B cell (primary cell): ENCODE results near the gene ZPBP2. TPM values are rescaled to one million over a fixed set of nuclear protein-coding genes. Genes with fewer than 3 reads are reported as not detected.

Source experiments
- ATAC-seq: fragments of 200-7000 bp; cut with Tn5 transposase; one replicate; pipeline ENCODE4 v1.10.0; 2021; ENCODE audit warnings: low read depth, mild to moderate bottlenecking, moderate number of reproducible peaks, moderate library complexity
- CTCF ChIA-PET: fragments of 350-600 bp; sonication (Branson Sonifier 250); formaldehyde crosslinking; loops from one replicate; lab custom pipeline; 2021; ENCODE audit warnings: antibody characterized with exemption, inconsistent platforms; lab: Charles Lee
- POLR2A ChIA-PET: fragments of 350-600 bp; sonication (Branson Sonifier 250); formaldehyde crosslinking; loops from one replicate; lab custom pipeline; 2021; ENCODE audit warnings: antibody characterized with exemption; lab: Charles Lee
- DNase-seq: peaks from one replicate; pipeline ENCODE4 v3.0.0; 2013
- H2AFZ ChIP-seq: 2 replicates; pipeline ENCODE4 v1.6.1; 2012; ENCODE audit warnings: mild to moderate bottlenecking, low read depth, low read length; ENCODE audit not compliant: insufficient read depth, poor library complexity, severe bottlenecking
- H3K27ac ChIP-seq, 2 donors: 1 replicate in 1 of 2; 2 replicates in 1 of 2; pipeline ENCODE4 v1.5.1; 2012 to 2013; ENCODE audit warnings: low read length in 2 of 2, mild to moderate bottlenecking in 2 of 2, moderate library complexity in 1 of 2
- H3K27me3 ChIP-seq, 4 experiments: fragments of 200-600 bp in 1 of 4; sonication (generic) in 1 of 4; replicated peaks in 1 of 4; 1 replicate in 2 of 4; 2 replicates in 2 of 4; pipeline versions ENCODE4 v1.6.1 to v1.7.0; 2013 to 2016; ENCODE audit warnings: low read length in 3 of 4, mild to moderate bottlenecking in 2 of 4, mixed read lengths in 1 of 4, moderate library complexity in 1 of 4; ENCODE audit not compliant: insufficient read depth in 4 of 4, control insufficient read depth in 3 of 4; ENCODE audit errors: control extremely low read depth in 1 of 4
- H3K36me3 ChIP-seq, 2 experiments: replicated peaks in 1 of 2; 1 replicate in 1 of 2; 2 replicates in 1 of 2; pipeline versions ENCODE4 v1.6.1 to v1.7.1; 2013; ENCODE audit warnings: low read length in 1 of 2; ENCODE audit not compliant: insufficient read depth in 2 of 2, control insufficient read depth in 1 of 2; ENCODE audit errors: control extremely low read depth in 1 of 2, extremely low read depth in 1 of 2
- H3K4me1 ChIP-seq, 2 donors: fragments of 200-600 bp in 1 of 2; sonication (generic) in 1 of 2; 1 replicate in 1 of 2; 2 replicates in 1 of 2; pipeline versions ENCODE4 v1.5.1 to v1.6.1; 2013 to 2017; ENCODE audit warnings: low read length in 2 of 2; ENCODE audit not compliant: control insufficient read depth in 2 of 2, insufficient read depth in 2 of 2
- H3K4me2 ChIP-seq: replicated peaks from 2 replicates; pipeline ENCODE3; 2012; ENCODE audit warnings: mild to moderate bottlenecking, low read depth, low read length; ENCODE audit not compliant: poor library complexity, severe bottlenecking
- H3K4me3 ChIP-seq, 5 experiments: fragments of 200-600 bp in 1 of 5; sonication (generic) in 1 of 5; 1 replicate in 3 of 5; 2 replicates in 2 of 5; pipeline versions ENCODE4 v1.5.1 to v1.7.0; 2011 to 2016; ENCODE audit warnings: low read length in 4 of 5, mild to moderate bottlenecking in 4 of 5, low read depth in 2 of 5, control low read depth in 1 of 5, moderate library complexity in 1 of 5; ENCODE audit not compliant: insufficient read depth in 1 of 5; ENCODE audit errors: control extremely low read depth in 1 of 5, extremely low read depth in 1 of 5
- H3K79me2 ChIP-seq: fragments of 200-600 bp; sonication (generic); one replicate; pipeline ENCODE4 v1.6.0; 2016; ENCODE audit warnings: low read length; ENCODE audit not compliant: control insufficient read depth, insufficient read depth
- H3K9ac ChIP-seq: fragments of 200-600 bp; sonication (generic); 2 replicates; pipeline ENCODE4 v1.6.1; 2017; ENCODE audit warnings: mild to moderate bottlenecking, low read length, moderate library complexity
- H3K9me3 ChIP-seq, 3 donors: one replicate each; pipeline versions ENCODE4 v1.6.1 to v1.7.1; 2013; ENCODE audit warnings: low read length in 2 of 3; ENCODE audit not compliant: control insufficient read depth in 2 of 3, insufficient read depth in 1 of 3; ENCODE audit errors: control extremely low read depth in 1 of 3
- H4K20me1 ChIP-seq: 2 replicates; pipeline ENCODE4 v1.6.0; 2012; ENCODE audit warnings: mild to moderate bottlenecking, low read length; ENCODE audit not compliant: insufficient read depth, control insufficient read depth, poor library complexity, severe bottlenecking
- H3K27ac Mint-ChIP-seq: one replicate; pipeline ENCODE4 v1.8.0; 2021; ENCODE audit warnings: mixed read lengths
- H3K27me3 Mint-ChIP-seq: one replicate; pipeline ENCODE4 v1.8.0; 2021; ENCODE audit warnings: mixed read lengths
- H3K4me1 Mint-ChIP-seq: one replicate; pipeline ENCODE4 v1.8.0; 2021; ENCODE audit warnings: mixed read lengths
- H3K4me3 Mint-ChIP-seq: one replicate; pipeline ENCODE4 v1.8.0; 2021; ENCODE audit warnings: mixed read lengths
- H3K9me3 Mint-ChIP-seq: one replicate; pipeline ENCODE4 v1.8.0; 2022; ENCODE audit warnings: mixed read lengths; ENCODE audit not compliant: insufficient read depth
- CTCF ChIP-seq: fragments of 200-600 bp; IDR thresholded peaks from one replicate; pipeline ENCODE4 v1.8.0; 2022; ENCODE audit warnings: antibody characterized with exemption, mild to moderate bottlenecking
- EZH2 ChIP-seq: IDR thresholded peaks from 2 replicates; pipeline ENCODE4 v1.6.1; 2012; ENCODE audit warnings: borderline replicate concordance, low read depth, mild to moderate bottlenecking, moderate library complexity, low read length; ENCODE audit not compliant: insufficient read depth, poor library complexity, severe bottlenecking
- WGBS: methylation state at CpG from one replicate; pipeline ENCODE4 v1.1.5; 2013; ENCODE audit warnings: missing lambda C conversion rate; ENCODE audit not compliant: insufficient coverage; 5-methylcytosine and 5-hydroxymethylcytosine counted together
- intact Hi-C: fragments of 100-400 bp; cut with micrococcal nuclease; formaldehyde crosslinking; loops from one replicate; pipeline ENCODE4 v1.10.0; 2022
- polyA plus RNA-seq: library from polyadenylated mRNA; depleted of rRNA; stranded (reverse); fragments of >200 nt; gene quantifications from 2 replicates; pipeline ENCODE4 v1.2.3, GENCODE V29; 2012
- total RNA-seq, 2 donors: library from RNA; stranded (reverse); fragments of 120-200 nt in 1 of 2; gene quantifications; 1 replicate in 1 of 2; 2 replicates in 1 of 2; pipeline versions ENCODE4 v1.2.3 to v1.2.4, GENCODE V29; 2013 to 2022

The ZPBP2 gene
- total and polyA plus RNA-seq, 2 donors (not counting 1 experiment from before 2014, with no cell fraction given): 1.6 to 1.7 TPM

GRCh38 chr17:39926135-39926587, 58.2 kb downstream of the ZPBP2 start:
- Histone ChIP-seq H3K9ac (peak overlapping the region; percentile 81), H3K36me3 (peaks cover 0 to 31% of the 10 kb centered on the region in 2 experiments), H4K20me1 (peaks cover 51% of the 10 kb centered on the region), H3K4me3 (peak overlapping the region; percentile 52 to 93 (median 79)), H3K27me3 (no peaks in the 10 kb centered on the region), H3K4me2 (peak overlapping the region; percentile 89), H3K4me1 (peaks cover 41 to 42% of the 10 kb centered on the region in 2 donors), H2AFZ (no peak overlapping the region), H3K27ac (peak overlapping the region in 1 of 2 donors; percentile 73), H3K9me3 (no peaks in the 10 kb centered on the region), H3K79me2 (peaks cover 59% of the 10 kb centered on the region)
- Mint-ChIP-seq H3K9me3 (no peaks in the 10 kb centered on the region), H3K27me3 (no peaks in the 10 kb centered on the region), H3K4me3 (peak overlapping the region; percentile 92), H3K27ac (peak overlapping the region; percentile 87), H3K4me1 (peaks cover 45% of the 10 kb centered on the region)
- no peak for ATAC-seq
- CTCF ChIA-PET: interaction anchor here (1.2 to 1.9 kb wide), 3 partner anchors 8 to 54 kb away, joined by 3 to 7 read pairs (median 5); partner anchors contain the start of gene GSDMB
- TF ChIP-seq EZH2: no peak
- no peak for TF ChIP-seq CTCF
- POLR2A ChIA-PET: no interaction called here
- intact Hi-C loops: loop anchor here (2.0 to 10.0 kb wide), 4 partner anchors 53 to 474 kb away; partner anchors contain the start of gene MED1
- 20% methylated on average over 3 of the region's 4 CpGs for WGBS
- no peak for DNase-seq

- peak overlapping the region; percentile 85 for H2AFZ ChIP-seq
- CTCF ChIA-PET: interaction anchor here (1.2 to 1.9 kb wide), 3 partner anchors 8 to 54 kb away, joined by 3 to 7 read pairs (median 5); partner anchors contain the start of gene GSDMB
Observed at GRCh38 chr17:39926588-39927100, 58.6 kb downstream of the ZPBP2 start.

More at GRCh38 chr17:39926588-39927100, 58.6 kb downstream of the ZPBP2 start:
- DNase-seq: peak; percentile 46
- Histone ChIP-seq H3K4me3 (peak overlapping the region; percentile 52 to 93 (median 79)), H3K36me3 (peaks cover 0 to 27% of the 10 kb centered on the region in 2 experiments), H3K9me3 (no peaks in the 10 kb centered on the region), H3K79me2 (peaks cover 59% of the 10 kb centered on the region), H4K20me1 (peaks cover 51% of the 10 kb centered on the region), H3K27ac (peak overlapping the region; percentile 46 to 73), H3K4me2 (peak overlapping the region; percentile 89), H3K4me1 (peaks cover 36 to 37% of the 10 kb centered on the region in 2 donors), H3K27me3 (no peaks in the 10 kb centered on the region), H3K9ac (peak overlapping the region; percentile 81)
- intact Hi-C loops: loop anchor here (1.0 to 10.0 kb wide), 8 partner anchors 27 to 474 kb away; partner anchors contain the start of genes MED1, MED24, MIEN1 and PSMD3
- H3K27me3 Mint-ChIP-seq: no peaks in the 10 kb centered on the region
- peak; percentile 18 for ATAC-seq
- no peak for TF ChIP-seq CTCF
- no peak for TF ChIP-seq EZH2
- H3K4me3 Mint-ChIP-seq: peak overlapping the region; percentile 92
- 3% methylated on average over 15 of the region's 15 CpGs for WGBS
- H3K27ac Mint-ChIP-seq: peak overlapping the region; percentile 87
- no peaks in the 10 kb centered on the region for H3K9me3 Mint-ChIP-seq
- H3K4me1 Mint-ChIP-seq: peaks cover 40% of the 10 kb centered on the region
- POLR2A ChIA-PET: interaction anchor here (0.7 kb wide), 1 partner anchor 239 kb away, joined by 3 read pairs; the partner anchor contains the start of gene PGAP3
